ENCODE data around the gene WDR20.

Gene WDR20

GRCh38 chr14:102258136-102258535 is 118.4 kb downstream of the WDR20 start:
- H3K4me3 Mint-ChIP-seq, result no peak overlapping the region
- H3K9me3 Mint-ChIP-seq, result no peaks in the 10 kb centered on the region
- no peak overlapping the region for H3K27ac Mint-ChIP-seq

More at GRCh38 chr14:102258136-102258535, 118.4 kb downstream of the WDR20 start:
- peaks cover 4% of the 10 kb centered on the region for H3K27me3 Mint-ChIP-seq (ENCODE audit: low read depth, poor library complexity)
- TF ChIP-seq, protein P1, sequence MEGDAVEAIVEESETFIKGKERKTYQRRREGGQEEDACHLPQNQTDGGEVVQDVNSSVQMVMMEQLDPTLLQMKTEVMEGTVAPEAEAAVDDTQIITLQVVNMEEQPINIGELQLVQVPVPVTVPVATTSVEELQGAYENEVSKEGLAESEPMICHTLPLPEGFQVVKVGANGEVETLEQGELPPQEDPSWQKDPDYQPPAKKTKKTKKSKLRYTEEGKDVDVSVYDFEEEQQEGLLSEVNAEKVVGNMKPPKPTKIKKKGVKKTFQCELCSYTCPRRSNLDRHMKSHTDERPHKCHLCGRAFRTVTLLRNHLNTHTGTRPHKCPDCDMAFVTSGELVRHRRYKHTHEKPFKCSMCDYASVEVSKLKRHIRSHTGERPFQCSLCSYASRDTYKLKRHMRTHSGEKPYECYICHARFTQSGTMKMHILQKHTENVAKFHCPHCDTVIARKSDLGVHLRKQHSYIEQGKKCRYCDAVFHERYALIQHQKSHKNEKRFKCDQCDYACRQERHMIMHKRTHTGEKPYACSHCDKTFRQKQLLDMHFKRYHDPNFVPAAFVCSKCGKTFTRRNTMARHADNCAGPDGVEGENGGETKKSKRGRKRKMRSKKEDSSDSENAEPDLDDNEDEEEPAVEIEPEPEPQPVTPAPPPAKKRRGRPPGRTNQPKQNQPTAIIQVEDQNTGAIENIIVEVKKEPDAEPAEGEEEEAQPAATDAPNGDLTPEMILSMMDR (IDR thresholded peaks at IDR 0.05), result no peak
- no peaks in the 10 kb centered on the region for H3K36me3 Mint-ChIP-seq (ENCODE audit: low read depth)
- no peak for DNase-seq
- peaks cover 9% of the 10 kb centered on the region for H3K4me1 Mint-ChIP-seq

Data from nephron progenitor cell (in vitro differentiated cells).